ENCODE data around the gene CIBAR2. TPM values are rescaled to one million over a fixed set of nuclear protein-coding genes. Genes with fewer than 3 reads are reported as not detected.
"Not testable (repeated sequence)": the region's sequence is repeated elsewhere in the genome, so short reads cannot be mapped to it uniquely, and the experiment has no call there.

The CIBAR2 gene
- total RNA-seq, 2 experiments from 2014 or later = not detected

- Mint-ChIP-seq H3K9me3 (no peaks in the 10 kb centered on the region), H3K36me3 (ENCODE audit: low read depth) (no peaks in the 10 kb centered on the region), H3K4me1 (ENCODE audit: low read depth) (peaks cover 12% of the 10 kb centered on the region), H3K27ac (no peak overlapping the region), H3K4me3 (no peak overlapping the region), H3K27me3 (no peaks in the 10 kb centered on the region)
- ChIA-PET CTCF (interaction anchor here (1.2 to 1.6 kb wide), 3 partner anchors 12 to 119 kb away, joined by 3 to 11 read pairs (median 3); no protein-coding TSS in a partner anchor), POLR2A (no interaction called here)
- TF ChIP-seq CTCF (IDR thresholded peaks at IDR 0.05) = no peak
- intact Hi-C loops (cut with micrococcal nuclease) = no loop called here
- ATAC-seq = no peak
- no peak for DNase-seq
These were observed 14.1 kb upstream of the CIBAR2 start for GRCh38 chr16:85126394-85126704.

GRCh38 chr16:85125570-85126393 is 13.5 kb upstream of the CIBAR2 start:
- DNase-seq (no peak), ATAC-seq (no peak)
- TF ChIP-seq CTCF (IDR thresholded peaks at IDR 0.05) = no peak
- H3K27me3 Mint-ChIP-seq = no peaks in the 10 kb centered on the region
- POLR2A ChIA-PET = interaction anchor here (1.0 kb wide), 1 partner anchor 11 kb away, joined by 4 read pairs; no protein-coding TSS in a partner anchor
- no peak overlapping the region for H3K4me3 Mint-ChIP-seq
- H3K9me3 Mint-ChIP-seq = no peaks in the 10 kb centered on the region
- intact Hi-C loops (cut with micrococcal nuclease) = no loop called here
- no peak overlapping the region for H3K27ac Mint-ChIP-seq
- no peaks in the 10 kb centered on the region for H3K36me3 Mint-ChIP-seq (ENCODE audit: low read depth)
- peaks cover 12% of the 10 kb centered on the region for H3K4me1 Mint-ChIP-seq (ENCODE audit: low read depth)
- CTCF ChIA-PET = interaction anchor here (1.2 to 1.6 kb wide), 5 partner anchors 9 to 119 kb away, joined by 3 to 11 read pairs (median 3); no protein-coding TSS in a partner anchor

GRCh38 chr16:85124636-85125346 is 12.5 kb upstream of the CIBAR2 start:
- no peak overlapping the region for H3K27ac Mint-ChIP-seq
- ATAC-seq (no peak), DNase-seq (no peak)
- intact Hi-C loops (cut with micrococcal nuclease) = no loop called here
- H3K9me3 Mint-ChIP-seq = no peaks in the 10 kb centered on the region
- no peaks in the 10 kb centered on the region for H3K27me3 Mint-ChIP-seq
- no peak overlapping the region for H3K4me3 Mint-ChIP-seq
- peaks cover 12% of the 10 kb centered on the region for H3K4me1 Mint-ChIP-seq (ENCODE audit: low read depth)
- POLR2A ChIA-PET = interaction anchor here (1.0 kb wide), 1 partner anchor 10 kb away, joined by 4 read pairs; no protein-coding TSS in a partner anchor
- no peak for TF ChIP-seq CTCF (IDR thresholded peaks at IDR 0.05)
- CTCF ChIA-PET = interaction anchor here (0.6 to 1.3 kb wide), 3 partner anchors 10 kb away, joined by 3 to 8 read pairs (median 4); no protein-coding TSS in a partner anchor
- no peaks in the 10 kb centered on the region for H3K36me3 Mint-ChIP-seq (ENCODE audit: low read depth)

- no peak overlapping the region for H3K27ac Mint-ChIP-seq
- DNase-seq (no peak), ATAC-seq (no peak)
- CTCF ChIA-PET = interaction anchor here (0.6 kb wide), 1 partner anchor 9 kb away, joined by 4 read pairs; no protein-coding TSS in a partner anchor
- no peak for TF ChIP-seq CTCF (IDR thresholded peaks at IDR 0.05)
- H3K36me3 Mint-ChIP-seq (ENCODE audit: low read depth) = no peaks in the 10 kb centered on the region
- POLR2A ChIA-PET = no interaction called here
- no peaks in the 10 kb centered on the region for H3K27me3 Mint-ChIP-seq
- H3K4me3 Mint-ChIP-seq = no peak overlapping the region
- peaks cover 12% of the 10 kb centered on the region for H3K4me1 Mint-ChIP-seq (ENCODE audit: low read depth)
- intact Hi-C loops (cut with micrococcal nuclease) = no loop called here
- H3K9me3 Mint-ChIP-seq = no peaks in the 10 kb centered on the region
These were observed 11.8 kb upstream of the CIBAR2 start for GRCh38 chr16:85123891-85124635.

- CTCF ChIA-PET = interaction anchor here (0.9 kb wide), 1 partner anchor 9 kb away, joined by 4 read pairs; no protein-coding TSS in a partner anchor
- H3K27ac Mint-ChIP-seq; H3K36me3 Mint-ChIP-seq (ENCODE audit: low read depth); DNase-seq; H3K27me3 Mint-ChIP-seq; H3K9me3 Mint-ChIP-seq; H3K4me3 Mint-ChIP-seq; ATAC-seq; POLR2A ChIA-PET; intact Hi-C loops (cut with micrococcal nuclease): not testable (repeated sequence)
- peaks cover 12% of the 10 kb centered on the region for H3K4me1 Mint-ChIP-seq (ENCODE audit: low read depth)
These were observed 11.2 kb upstream of the CIBAR2 start for GRCh38 chr16:85123441-85123840.
